ENCODE results near the gene NMT1.

Gene NMT1

DNA sequence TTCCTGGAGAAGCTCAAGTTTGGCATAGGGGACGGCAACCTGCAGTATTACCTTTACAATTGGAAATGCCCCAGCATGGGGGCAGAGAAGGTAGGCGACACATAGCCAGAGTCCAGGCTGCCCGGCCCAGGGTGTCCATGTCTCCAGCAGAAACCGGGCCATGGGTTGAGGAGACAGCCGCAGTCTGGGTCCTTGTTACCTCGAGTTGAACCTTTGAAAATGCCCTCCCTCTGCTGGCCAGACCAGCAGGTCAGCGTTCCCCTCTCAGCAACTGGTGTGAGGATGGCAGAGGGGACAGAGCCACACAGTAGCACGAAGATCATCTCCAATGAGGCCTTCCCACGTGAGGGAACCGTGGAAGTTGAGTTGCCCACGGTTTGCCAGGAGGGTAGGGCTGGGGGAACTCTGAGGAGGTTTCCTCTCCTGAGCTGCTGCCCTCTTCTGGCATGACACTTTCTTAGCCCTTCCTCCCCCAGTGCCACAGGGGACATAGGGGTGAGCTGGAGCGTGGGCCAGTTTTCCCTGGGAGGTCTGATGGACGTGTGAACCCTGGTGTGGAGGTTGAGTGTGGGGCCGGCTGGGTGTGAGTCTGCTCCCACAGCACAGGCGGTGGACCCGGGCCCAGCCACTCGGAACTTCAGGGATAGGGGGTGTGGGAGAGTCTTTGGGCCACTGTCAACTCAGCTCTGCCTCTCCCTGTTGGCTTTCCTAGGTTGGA lies 43.9 kb downstream of the NMT1 start:
- no peak for DNase-seq (ENCODE audit: low read depth)

DNA sequence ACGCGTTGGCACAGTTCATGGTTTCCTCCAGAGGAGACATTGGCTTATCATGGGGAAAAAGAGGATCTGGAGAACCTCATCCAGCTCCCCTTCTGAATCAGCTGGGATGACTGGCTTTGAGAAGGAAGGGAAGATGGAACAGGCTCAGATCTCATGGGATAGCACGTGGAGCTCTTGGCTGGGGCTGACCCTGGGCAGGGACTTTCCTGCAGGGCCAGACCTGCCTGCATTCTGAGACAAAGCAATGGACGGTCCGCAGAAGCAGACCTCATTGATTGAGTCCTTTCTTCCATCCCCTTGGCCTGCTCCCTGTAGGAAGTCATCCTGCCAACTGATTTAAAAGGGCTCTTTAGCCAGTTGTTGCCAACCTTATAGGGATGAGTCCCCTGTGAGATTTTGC lies 45.0 kb downstream of the NMT1 start:
- DNase-seq (ENCODE audit: low read depth): no peak

GRCh38 chr17:45106582-45106981 lies 45.5 kb downstream of the NMT1 start:
- DNase-seq (ENCODE audit: low read depth): no peak

GRCh38 chr17:45107293-45108010 lies 46.3 kb downstream of the NMT1 start:
- DNase-seq (ENCODE audit: low read depth): no peak

DNA sequence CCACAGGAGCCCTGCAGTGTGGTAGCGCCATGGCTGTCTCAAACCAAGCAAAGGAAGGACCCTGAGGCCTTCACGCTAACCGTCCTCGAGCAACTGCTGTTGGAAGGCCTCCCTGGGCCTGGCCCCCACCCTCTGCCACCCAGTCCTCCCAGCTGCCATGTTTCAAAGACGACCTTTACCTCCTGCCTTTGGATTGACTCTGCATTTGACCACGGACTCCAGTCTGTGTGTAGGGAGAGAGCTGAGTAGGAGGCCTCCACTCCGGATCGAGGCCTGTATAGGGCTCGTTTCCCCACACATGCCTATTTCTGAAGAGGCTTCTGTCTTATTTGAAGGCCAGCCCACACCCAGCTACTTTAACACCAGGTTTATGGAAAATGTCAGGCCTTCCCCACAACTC lies 46.9 kb downstream of the NMT1 start:
- no peak for DNase-seq (ENCODE audit: low read depth)

DNA sequence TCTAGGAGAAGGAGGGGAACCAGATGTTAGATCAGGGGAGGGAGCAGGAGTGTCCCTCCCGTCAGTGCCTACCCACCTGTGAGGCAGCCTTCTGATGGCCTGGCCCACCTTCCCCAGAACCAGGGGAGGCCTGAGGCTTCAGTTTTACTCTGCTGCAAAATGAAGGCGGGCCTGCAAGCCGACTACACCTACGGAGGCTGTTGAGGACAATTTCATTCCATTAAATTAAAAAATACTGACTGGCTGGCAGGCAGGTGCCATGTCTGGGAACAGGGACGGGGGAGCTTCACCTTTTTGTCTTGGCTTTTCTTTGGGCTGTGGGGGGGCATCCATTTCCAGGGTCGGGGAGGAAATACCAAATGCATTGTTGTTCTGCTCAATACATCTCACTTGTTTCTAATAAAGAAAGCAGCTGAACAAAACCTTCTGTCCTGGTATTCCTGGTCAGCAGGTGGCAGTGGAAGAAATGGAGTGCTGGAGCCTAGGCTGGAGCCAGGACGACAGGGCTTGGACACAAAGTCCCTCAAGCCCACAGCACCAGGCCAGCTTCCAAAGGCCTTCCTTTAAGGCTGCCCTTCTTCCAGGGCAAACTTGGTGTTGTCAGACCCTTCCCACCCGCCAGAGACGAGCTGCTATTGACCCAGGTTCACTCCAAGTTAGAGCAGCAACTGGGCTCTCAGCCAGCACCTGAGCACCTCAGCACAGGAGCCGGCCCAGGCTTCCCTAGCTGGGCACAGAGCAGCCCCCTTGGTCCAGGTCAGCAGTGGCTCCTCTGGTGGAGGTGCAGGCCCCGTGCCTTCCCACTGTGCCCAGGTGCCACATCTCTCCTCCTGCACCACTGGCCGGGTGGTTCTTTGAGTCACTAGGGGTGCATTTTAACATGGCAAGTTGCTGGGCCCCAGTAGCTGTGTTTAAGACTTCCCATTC lies 47.7 kb downstream of the NMT1 start:
- no peak for DNase-seq (ENCODE audit: low read depth)

DNA sequence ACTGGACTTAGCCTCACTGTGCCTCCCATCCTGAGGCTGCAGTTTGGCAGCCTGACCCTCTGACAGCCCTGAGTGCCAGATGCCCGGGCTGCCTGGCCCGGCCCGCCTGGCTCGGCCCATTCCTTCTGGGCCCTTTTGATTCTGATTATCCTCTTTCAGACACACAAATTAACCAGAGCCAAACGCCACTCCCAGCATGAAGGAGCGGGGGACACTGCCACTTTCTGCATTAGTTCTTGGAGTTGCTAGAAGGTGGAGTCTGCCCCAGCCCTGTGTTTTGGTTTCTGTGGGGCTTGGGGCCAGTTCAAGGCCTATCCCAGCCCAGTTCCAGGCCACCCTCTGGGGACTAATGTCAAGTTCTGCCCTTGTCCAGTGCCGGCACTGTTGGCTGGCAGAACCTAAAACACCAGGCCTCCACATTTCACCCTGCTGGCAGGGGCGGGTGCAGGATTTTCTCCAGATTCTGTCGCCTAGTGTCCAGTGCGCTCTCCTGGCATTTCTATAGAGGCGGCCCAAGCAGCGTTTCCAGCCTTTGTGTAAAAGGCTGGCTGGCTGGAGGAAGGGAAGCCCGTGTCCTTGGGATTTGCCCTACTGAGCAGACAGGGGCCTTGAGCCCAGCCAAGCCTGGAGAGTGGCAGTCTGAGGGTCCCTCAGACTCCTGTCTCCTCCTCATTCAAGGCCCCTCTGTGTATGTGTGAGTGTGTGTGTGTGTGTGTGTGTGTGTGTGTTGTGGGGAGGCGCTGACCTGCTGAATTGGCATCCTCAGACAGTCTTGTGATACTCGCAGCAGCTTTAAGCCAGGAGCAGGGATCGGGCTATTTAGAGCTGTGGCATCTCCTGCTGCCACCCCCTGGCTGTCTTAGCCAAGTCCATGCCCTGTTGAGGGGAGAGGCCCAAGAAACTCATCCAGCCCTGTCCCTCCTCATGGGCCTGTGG lies 49.8 kb downstream of the NMT1 start:
- DNase-seq (ENCODE audit: low read depth): no peak

DNA sequence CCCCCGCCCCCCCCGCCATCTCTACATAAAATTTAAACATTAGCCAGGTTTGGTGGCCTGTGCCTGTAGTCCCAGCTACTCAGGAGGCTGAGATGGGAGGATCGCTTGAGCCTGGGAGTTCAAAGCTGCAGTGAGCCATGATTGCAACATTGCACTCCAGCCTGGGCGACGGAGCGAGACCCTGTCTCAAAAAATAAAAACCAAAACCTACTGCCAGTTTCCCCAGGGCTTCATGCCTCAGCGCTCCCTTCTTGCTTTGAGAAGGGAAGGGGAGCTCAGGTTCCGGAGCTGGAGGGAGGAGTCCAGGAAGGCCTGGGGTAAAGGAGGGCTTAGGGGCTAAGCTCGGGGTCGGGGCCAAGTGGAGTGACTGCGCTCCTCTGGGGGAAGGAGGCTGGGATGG lies 50.7 kb downstream of the NMT1 start:
- no peak for DNase-seq (ENCODE audit: low read depth)

- no peak for DNase-seq (ENCODE audit: low read depth)
These were observed 51.7 kb downstream of the NMT1 start for GRCh38 chr17:45112559-45113423.

GRCh38 chr17:45113424-45113754 lies 52.3 kb downstream of the NMT1 start:
- no peak for DNase-seq (ENCODE audit: low read depth)

GRCh38 chr17:45114117-45114932 lies 53.2 kb downstream of the NMT1 start:
- no peak for DNase-seq (ENCODE audit: low read depth)

DNA sequence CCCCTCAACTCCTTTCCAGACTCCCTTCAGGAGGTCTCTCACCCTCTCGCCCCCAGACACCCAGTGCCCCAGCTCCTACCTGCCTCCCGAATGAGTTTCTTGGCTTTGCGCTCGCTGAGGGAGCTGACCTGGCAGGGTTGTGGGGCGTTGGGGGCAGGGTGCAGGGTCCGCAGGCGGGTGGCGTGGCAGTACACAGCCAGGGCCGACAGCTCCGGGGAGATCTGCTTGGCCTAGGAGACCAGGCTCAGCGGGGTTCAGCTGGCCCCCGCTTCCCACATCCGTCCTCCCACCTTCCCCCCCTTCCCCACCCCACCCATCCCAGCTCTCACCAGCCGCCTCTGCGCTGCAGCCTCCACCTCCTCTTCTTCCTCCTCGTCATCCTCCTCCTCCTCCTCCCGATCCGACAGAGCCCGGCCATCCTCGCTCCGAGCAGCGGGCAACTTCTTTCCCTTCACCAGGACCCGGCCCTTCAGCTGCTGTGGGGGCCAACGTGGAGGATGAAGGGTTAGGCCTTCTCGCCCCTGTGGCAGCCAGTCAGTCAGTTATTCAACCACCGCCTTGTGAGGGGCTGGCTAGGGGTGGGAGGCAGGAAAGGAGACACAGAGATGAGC lies 54.0 kb downstream of the NMT1 start:
- no peak for DNase-seq (ENCODE audit: low read depth)

GRCh38 chr17:45115871-45116270 lies 54.8 kb downstream of the NMT1 start:
- no peak for DNase-seq (ENCODE audit: low read depth)

- DNase-seq (ENCODE audit: low read depth): no peak
These were observed 55.4 kb downstream of the NMT1 start for GRCh38 chr17:45116434-45117016.

DNA sequence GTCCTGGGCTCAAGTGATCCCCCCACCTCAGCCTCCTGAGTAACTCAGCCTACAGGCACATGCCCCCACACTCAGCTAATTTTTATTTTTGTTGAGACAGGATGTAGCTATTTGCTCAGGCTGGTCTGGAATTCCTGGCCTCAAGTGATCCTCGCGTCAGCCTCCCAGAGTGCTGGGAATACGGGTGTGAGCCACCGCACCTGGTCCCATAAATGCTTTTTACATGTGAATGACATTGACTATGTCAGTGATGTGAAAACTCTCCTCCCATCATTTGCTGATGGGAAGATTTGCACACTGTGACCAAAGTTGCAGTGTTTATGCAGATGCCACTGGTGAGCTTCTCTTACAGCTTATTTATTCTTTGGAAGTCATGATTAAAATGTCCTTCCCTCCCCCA lies 56.2 kb downstream of the NMT1 start:
- no peak for DNase-seq (ENCODE audit: low read depth)

- no peak for DNase-seq (ENCODE audit: low read depth)
These were observed 56.9 kb downstream of the NMT1 start for GRCh38 chr17:45117848-45118646.

DNA sequence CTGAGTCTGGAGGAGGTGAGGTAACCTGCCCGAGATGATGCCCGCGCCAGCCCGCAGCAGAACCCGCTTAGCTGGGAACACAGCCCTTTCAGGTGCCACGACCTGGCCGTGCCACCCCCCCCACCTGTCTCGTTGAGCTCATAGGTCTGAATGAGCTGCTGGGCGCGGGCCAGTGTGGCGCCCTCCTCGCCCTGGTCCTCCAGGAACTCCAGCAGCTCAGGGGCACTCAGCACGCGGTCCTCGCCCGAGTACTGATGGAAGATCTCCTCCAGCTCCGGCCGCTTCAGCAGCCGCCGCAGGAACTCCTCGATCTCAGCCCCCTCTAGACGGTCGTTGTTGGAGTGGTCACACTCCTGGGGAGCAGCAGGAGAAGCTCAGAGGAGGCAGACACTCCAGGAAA lies 57.6 kb downstream of the NMT1 start:
- DNase-seq (ENCODE audit: low read depth): no peak

- no peak for DNase-seq (ENCODE audit: low read depth)
These were observed 58.8 kb downstream of the NMT1 start for GRCh38 chr17:45119964-45120363.

Measured in GM04504 (cell line).